HEK293 (cell line): Measurements from ENCODE around the gene IFT52.

Source experiments
- CTCF ChIA-PET: fragments of 350-600 bp; formaldehyde crosslinking; extraction: SDS; loops from one replicate; lab custom pipeline; 2021; ENCODE audit warnings: antibody characterized with exemption; lab: Yijun Ruan, JAX
- POLR2A ChIA-PET: fragments of 300-600 bp; formaldehyde crosslinking; extraction: SDS; loops from one replicate; lab custom pipeline; 2020; ENCODE audit warnings: antibody characterized with exemption, inconsistent platforms; lab: Yijun Ruan, JAX
- H3K27ac ChIP-seq: fragments of 200-500 bp; sonication (Bioruptor generic); 2 replicates; pipeline ENCODE4 v1.5.1; 2014; ENCODE audit warnings: low read depth, low read length, control low read depth, inconsistent platforms; ENCODE audit errors: extremely low read depth
- H3K36me3 ChIP-seq, 2 experiments: fragments of 200-500 bp in 1 of 2; sonication (Bioruptor generic) in 1 of 2; 1 replicate in 1 of 2; 2 replicates in 1 of 2; pipeline ENCODE4 v1.5.1; 2014 to 2017; ENCODE audit warnings: inconsistent platforms in 2 of 2, low read length in 2 of 2; ENCODE audit not compliant: control insufficient read depth in 2 of 2, insufficient read depth in 1 of 2
- H3K4me1 ChIP-seq: fragments of 200-500 bp; sonication (Bioruptor generic); 2 replicates; pipeline ENCODE4 v1.5.1; 2014; ENCODE audit warnings: mild to moderate bottlenecking, low read length, inconsistent platforms; ENCODE audit not compliant: control insufficient read depth, insufficient read depth
- H3K4me3 ChIP-seq: 2 replicates; pipeline ENCODE4 v1.5.1; 2011; ENCODE audit warnings: low read depth, mild to moderate bottlenecking, control low read depth, low read length, moderate library complexity
- H3K9me3 ChIP-seq: fragments of 200-500 bp; sonication (Bioruptor generic); 2 replicates; pipeline ENCODE4 v1.5.1; 2014; ENCODE audit warnings: low read depth, low read length, inconsistent platforms; ENCODE audit not compliant: control insufficient read depth, insufficient read depth
- FEZF1 ChIP-seq: fragments of 450-650 bp; formaldehyde crosslinking; IDR thresholded peaks from 2 replicates; pipeline ENCODE4 v1.5.1; 2016; ENCODE audit warnings: missing biosample characterization, missing genetic modification characterization
- KLF9 ChIP-seq: fragments of 450-650 bp; formaldehyde crosslinking; IDR thresholded peaks from 2 replicates; pipeline ENCODE4 v1.5.1; 2016; ENCODE audit warnings: missing biosample characterization, missing genetic modification characterization, low read depth
- PRDM6 ChIP-seq: fragments of 450-650 bp; formaldehyde crosslinking; IDR thresholded peaks from 2 replicates; pipeline ENCODE4 v1.5.1; 2017; ENCODE audit warnings: missing biosample characterization, missing genetic modification characterization
- SETDB1 ChIP-seq: IDR thresholded peaks from one replicate; pipeline ENCODE4 v1.6.1; 2017; ENCODE audit warnings: mild to moderate bottlenecking, low read length, moderate library complexity, mixed read lengths; ENCODE audit not compliant: insufficient read length
- TCF7L2 ChIP-seq: IDR thresholded peaks from 2 replicates; pipeline ENCODE4 v1.6.1; 2011; ENCODE audit warnings: low read depth, mild to moderate bottlenecking, inconsistent platforms, low read length, moderate library complexity, borderline replicate concordance
- ZBTB49 ChIP-seq: fragments of 450-650 bp; formaldehyde crosslinking; IDR thresholded peaks from 2 replicates; pipeline ENCODE4 v1.5.1; 2016; ENCODE audit warnings: missing biosample characterization, missing genetic modification characterization, low read depth
- ZBTB6 ChIP-seq: fragments of 450-650 bp; formaldehyde crosslinking; IDR thresholded peaks from 2 replicates; pipeline ENCODE4 v1.5.1; 2017; ENCODE audit warnings: missing biosample characterization, missing genetic modification characterization
- ZIC2 ChIP-seq: fragments of 450-650 bp; formaldehyde crosslinking; IDR thresholded peaks from 2 replicates; pipeline ENCODE4 v1.5.1; 2016; ENCODE audit warnings: missing biosample characterization, missing genetic modification characterization
- ZNF792 ChIP-seq: fragments of 450-650 bp; formaldehyde crosslinking; IDR thresholded peaks from 2 replicates; pipeline ENCODE4 v1.5.1; 2016; ENCODE audit warnings: missing biosample characterization, missing genetic modification characterization

Gene IFT52

GRCh38 chr20:43572891-43573290 lies 17.8 kb upstream of the IFT52 start:
- no peaks in the 10 kb centered on the region for H3K4me1 ChIP-seq
- H3K9me3 ChIP-seq = no peaks in the 10 kb centered on the region
- ChIA-PET POLR2A (no interaction called here), CTCF (no interaction called here)
- H3K36me3 ChIP-seq = no peaks in the 10 kb centered on the region
- no peak for TF ChIP-seq TCF7L2
- TF ChIP-seq SETDB1 = no peak
- no peak overlapping the region for H3K4me3 ChIP-seq
- no peak overlapping the region for H3K27ac ChIP-seq

- no peaks in the 10 kb centered on the region for H3K36me3 ChIP-seq
- POLR2A ChIA-PET = no interaction called here
- TF ChIP-seq KLF9 (tag by site-specific recombination) (no peak), ZIC2 (tag by site-specific recombination) (peak; percentile 73)
- TF ChIP-seq, all 188 proteins: peak for 1
- Histone ChIP-seq H3K4me3 (no peak overlapping the region), H3K4me1 (no peaks in the 10 kb centered on the region), H3K27ac (no peak overlapping the region), H3K9me3 (no peaks in the 10 kb centered on the region)
- CTCF ChIA-PET = interaction anchor here (0.8 kb wide), 1 partner anchor 62 kb away, joined by 4 read pairs; no protein-coding TSS in a partner anchor
Observed at GRCh38 chr20:43576108-43576507, 14.6 kb upstream of the IFT52 start.

- Histone ChIP-seq H3K4me1 (no peaks in the 10 kb centered on the region), H3K9me3 (no peaks in the 10 kb centered on the region), H3K36me3 (no peaks in the 10 kb centered on the region), H3K4me3 (no peak overlapping the region), H3K27ac (no peak overlapping the region)
- ChIA-PET POLR2A (interaction anchor here (1.2 kb wide), 1 partner anchor 11 kb away, joined by 3 read pairs; the partner anchor contains the start of gene IFT52), CTCF (interaction anchor here (0.6 to 0.7 kb wide), 3 partner anchors 39 to 501 kb away, joined by 3 to 4 read pairs (median 3); no protein-coding TSS in a partner anchor)
- TF ChIP-seq FEZF1 = 0 out of 2 replicates have a peak, but pooled peaks have one; percentile 43
- peak; percentile 62; the same call in 1 of the 2 replicates for TF ChIP-seq PRDM6 (tag by site-specific recombination)
- TF ChIP-seq TCF7L2 = no peak
- no peak for TF ChIP-seq ZBTB49 (tag by site-specific recombination)
- TF ChIP-seq ZNF792 (tag by site-specific recombination) = no peak
- no peak for TF ChIP-seq ZBTB6 (tag by site-specific recombination)
Observed at GRCh38 chr20:43579861-43580793, 10.6 kb upstream of the IFT52 start.
